Measurements from ENCODE around the gene SEMA6A.

Gene SEMA6A

GRCh38 chr5:116520771-116521170 lies 53.9 kb downstream of the SEMA6A start:
- DNase-seq = no peak

- DNase-seq = no peak
These were observed 56.2 kb downstream of the SEMA6A start for GRCh38 chr5:116518423-116518822.

- DNase-seq = no peak
These were observed 57.1 kb downstream of the SEMA6A start for GRCh38 chr5:116517488-116517887.

- DNase-seq = no peak
These were observed 58.6 kb downstream of the SEMA6A start for GRCh38 chr5:116516021-116516420.

- DNase-seq = no peak
These were observed 60.1 kb downstream of the SEMA6A start for GRCh38 chr5:116514421-116514970.

- no peak for DNase-seq
These were observed 64.1 kb downstream of the SEMA6A start for GRCh38 chr5:116510517-116510916.

GRCh38 chr5:116509483-116510244 lies 65.0 kb downstream of the SEMA6A start:
- DNase-seq = no peak

GRCh38 chr5:116508835-116509234 lies 65.8 kb downstream of the SEMA6A start:
- no peak for DNase-seq

GRCh38 chr5:116507941-116508655 lies 66.5 kb downstream of the SEMA6A start:
- DNase-seq = no peak

GRCh38 chr5:116507051-116507537 lies 67.5 kb downstream of the SEMA6A start:
- DNase-seq = no peak

GRCh38 chr5:116506488-116506887 lies 68.1 kb downstream of the SEMA6A start:
- no peak for DNase-seq

- DNase-seq = no peak
These were observed 69.9 kb downstream of the SEMA6A start for GRCh38 chr5:116504593-116505166.

- DNase-seq = no peak
These were observed 72.0 kb downstream of the SEMA6A start for GRCh38 chr5:116502616-116503015.

GRCh38 chr5:116502138-116502537 lies 72.5 kb downstream of the SEMA6A start:
- DNase-seq = no peak

- no peak for DNase-seq
These were observed 76.0 kb downstream of the SEMA6A start for GRCh38 chr5:116498503-116499048.

- no peak for DNase-seq
These were observed 77.0 kb downstream of the SEMA6A start for GRCh38 chr5:116497631-116498030.

GRCh38 chr5:116495786-116496357 lies 78.8 kb downstream of the SEMA6A start:
- DNase-seq = no peak

- no peak for DNase-seq
These were observed 79.7 kb downstream of the SEMA6A start for GRCh38 chr5:116494784-116495450.

GRCh38 chr5:116492776-116493175 lies 81.8 kb downstream of the SEMA6A start:
- no peak for DNase-seq

- no peak for DNase-seq
These were observed 82.5 kb downstream of the SEMA6A start for GRCh38 chr5:116492016-116492623.

- no peak for DNase-seq
These were observed 86.1 kb downstream of the SEMA6A start for GRCh38 chr5:116488356-116489041.
